Measurements from ENCODE around the gene E2F4. TPM values are rescaled to one million over a fixed set of nuclear protein-coding genes. Genes with fewer than 3 reads are reported as not detected.

E2F4 gene
- total and polyA plus RNA-seq, 2 of the 8 experiments (the other 6 are each of a cell fraction or from before 2014, with no cell fraction given), result 79.9 to 157 TPM

DNA sequence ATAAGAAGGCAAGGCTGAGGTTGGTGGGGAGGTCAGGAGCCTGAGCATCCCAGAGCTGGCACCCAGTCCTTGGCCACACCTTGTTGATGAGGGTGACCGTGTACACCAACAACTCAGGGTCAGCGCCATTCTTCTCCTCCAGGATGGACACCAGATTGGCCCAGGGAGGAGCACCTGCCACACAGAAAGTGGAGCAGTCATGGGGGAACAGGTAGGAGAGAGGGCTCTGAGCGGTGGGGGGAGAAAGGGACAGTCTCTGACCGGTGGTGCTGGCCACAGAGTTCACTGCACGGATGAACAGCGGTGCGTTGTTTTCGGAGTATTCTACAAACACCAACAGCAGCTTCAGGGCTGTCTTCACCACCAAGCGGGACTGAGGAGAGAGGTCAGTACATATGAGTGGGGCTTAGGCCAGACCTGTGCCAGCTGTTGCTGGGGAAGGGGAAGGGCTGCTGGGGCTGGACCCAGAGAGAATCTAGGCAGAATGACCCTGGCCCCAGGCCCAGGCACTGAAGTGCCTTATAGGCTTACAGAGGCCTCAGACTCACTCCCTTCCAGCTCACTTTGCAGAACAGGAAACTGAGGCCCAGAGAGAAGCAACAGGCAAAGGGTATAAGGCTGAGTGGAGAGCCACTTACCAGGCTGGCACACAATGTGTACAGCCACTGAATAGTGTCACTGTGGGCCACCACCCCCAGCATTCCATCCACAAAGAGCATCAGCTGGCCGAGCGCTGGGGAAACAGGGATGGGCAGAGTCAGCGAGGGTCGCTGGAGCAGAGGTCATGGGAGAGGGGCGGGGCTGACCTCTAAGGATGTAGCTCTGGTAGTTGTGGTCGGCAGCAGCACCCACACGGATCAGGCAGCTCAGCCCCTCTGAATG lies 45.7 kb downstream of the E2F4 start (continued):
- TF ChIP-seq GABPA (IDR thresholded peaks at IDR 0.05; ENCODE audit: borderline replicate concordance, insufficient read depth, low read length), result no peak
